Osteocyte (in vitro differentiated cells): ENCODE results near the gene GATAD1. TPM values are rescaled to one million over a fixed set of nuclear protein-coding genes. Genes with fewer than 3 reads are reported as not detected.
"Not testable (repeated sequence)": the region's sequence is repeated elsewhere in the genome, so short reads cannot be mapped to it uniquely, and the experiment has no call there.

Experiments
- DNase-seq: peaks from one replicate; pipeline ENCODE4 v3.0.0; 2021; ENCODE audit warnings: mixed read lengths; ENCODE audit not compliant: unreplicated experiment; ENCODE audit errors: extremely low spot score
- H3K27ac Mint-ChIP-seq: one replicate; pipeline ENCODE4 v1.8.0; 2021; ENCODE audit warnings: mild to moderate bottlenecking, mixed read lengths; ENCODE audit not compliant: unreplicated experiment
- H3K27me3 Mint-ChIP-seq: one replicate; pipeline ENCODE4 v1.8.0; 2021; ENCODE audit warnings: mixed read lengths; ENCODE audit not compliant: unreplicated experiment
- H3K36me3 Mint-ChIP-seq: one replicate; pipeline ENCODE4 v1.8.0; 2021; ENCODE audit warnings: mixed read lengths; ENCODE audit not compliant: unreplicated experiment
- H3K4me1 Mint-ChIP-seq: one replicate; pipeline ENCODE4 v1.8.0; 2021; ENCODE audit warnings: mixed read lengths; ENCODE audit not compliant: unreplicated experiment
- H3K4me3 Mint-ChIP-seq: one replicate; pipeline ENCODE4 v1.8.0; 2021; ENCODE audit warnings: mild to moderate bottlenecking, moderate library complexity, mixed read lengths; ENCODE audit not compliant: unreplicated experiment
- H3K9me3 Mint-ChIP-seq: one replicate; pipeline ENCODE4 v1.8.0; 2021; ENCODE audit warnings: mixed read lengths; ENCODE audit not compliant: unreplicated experiment
- total RNA-seq: library from RNA; stranded (reverse); gene quantifications from 2 replicates; pipeline ENCODE4 v1.2.1, GENCODE V29; 2021
- TF ChIP-seq, protein P1 (sequence below): fragments of 200-600 bp; sonication (generic); IDR thresholded peaks from 2 replicates; pipeline ENCODE4 v1.5.0; 2021; ENCODE audit warnings: antibody characterized with exemption, mild to moderate bottlenecking, moderate library complexity

GATAD1 gene
- total RNA-seq, 1 donor from 2014 or later, result 42.8 TPM

GRCh38 chr7:92477681-92478080, 30.4 kb downstream of the GATAD1 start, which contains the start of gene ERVW-1:
Gene ERVW-1, minus strand, starts transcription at chr7:92477946. Its CDS starts 7,565 bp downstream, at chr7:92470381.
- not testable (repeated sequence) for H3K4me3 Mint-ChIP-seq, H3K36me3 Mint-ChIP-seq, H3K4me1 Mint-ChIP-seq, H3K27ac Mint-ChIP-seq, H3K27me3 Mint-ChIP-seq, H3K9me3 Mint-ChIP-seq
- peak; percentile 67 for DNase-seq

- no peaks in the 10 kb centered on the region for H3K27me3 Mint-ChIP-seq
- peaks cover 2% of the 10 kb centered on the region for H3K36me3 Mint-ChIP-seq
- H3K4me3 Mint-ChIP-seq, result no peak overlapping the region
- no peak for DNase-seq
- H3K4me1 Mint-ChIP-seq, result no peaks in the 10 kb centered on the region
- H3K27ac Mint-ChIP-seq, result no peak overlapping the region
- H3K9me3 Mint-ChIP-seq, result no peaks in the 10 kb centered on the region
- TF ChIP-seq, protein P1, sequence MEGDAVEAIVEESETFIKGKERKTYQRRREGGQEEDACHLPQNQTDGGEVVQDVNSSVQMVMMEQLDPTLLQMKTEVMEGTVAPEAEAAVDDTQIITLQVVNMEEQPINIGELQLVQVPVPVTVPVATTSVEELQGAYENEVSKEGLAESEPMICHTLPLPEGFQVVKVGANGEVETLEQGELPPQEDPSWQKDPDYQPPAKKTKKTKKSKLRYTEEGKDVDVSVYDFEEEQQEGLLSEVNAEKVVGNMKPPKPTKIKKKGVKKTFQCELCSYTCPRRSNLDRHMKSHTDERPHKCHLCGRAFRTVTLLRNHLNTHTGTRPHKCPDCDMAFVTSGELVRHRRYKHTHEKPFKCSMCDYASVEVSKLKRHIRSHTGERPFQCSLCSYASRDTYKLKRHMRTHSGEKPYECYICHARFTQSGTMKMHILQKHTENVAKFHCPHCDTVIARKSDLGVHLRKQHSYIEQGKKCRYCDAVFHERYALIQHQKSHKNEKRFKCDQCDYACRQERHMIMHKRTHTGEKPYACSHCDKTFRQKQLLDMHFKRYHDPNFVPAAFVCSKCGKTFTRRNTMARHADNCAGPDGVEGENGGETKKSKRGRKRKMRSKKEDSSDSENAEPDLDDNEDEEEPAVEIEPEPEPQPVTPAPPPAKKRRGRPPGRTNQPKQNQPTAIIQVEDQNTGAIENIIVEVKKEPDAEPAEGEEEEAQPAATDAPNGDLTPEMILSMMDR, result no peak
These were observed 30.8 kb downstream of the GATAD1 start for GRCh38 chr7:92478095-92478494.

DNA sequence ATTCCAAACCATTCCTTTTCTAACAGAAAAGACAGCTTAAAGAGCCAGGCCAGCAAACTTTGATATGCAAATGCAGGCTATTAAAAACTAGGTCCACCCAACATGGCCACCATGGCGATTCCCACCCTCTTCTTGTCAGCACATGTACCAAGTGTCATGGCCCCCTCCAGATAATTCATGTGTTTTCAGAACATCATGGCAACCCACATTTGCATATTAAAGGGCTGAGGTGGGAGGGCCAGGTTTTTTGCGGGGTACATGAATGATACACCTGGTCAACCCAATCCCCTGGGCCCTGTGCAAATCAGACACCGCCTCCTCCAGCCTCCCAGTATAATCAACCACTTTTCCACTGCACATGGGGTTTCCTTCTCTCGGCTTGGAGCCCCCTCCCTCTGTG, 31.4 kb downstream of the GATAD1 start:
- Mint-ChIP-seq H3K9me3 (no peaks in the 10 kb centered on the region), H3K27me3 (no peaks in the 10 kb centered on the region), H3K4me3 (no peak overlapping the region), H3K4me1 (no peaks in the 10 kb centered on the region), H3K36me3 (peaks cover 2% of the 10 kb centered on the region), H3K27ac (no peak overlapping the region)
- TF ChIP-seq, protein P1, result no peak
- no peak for DNase-seq

DNA sequence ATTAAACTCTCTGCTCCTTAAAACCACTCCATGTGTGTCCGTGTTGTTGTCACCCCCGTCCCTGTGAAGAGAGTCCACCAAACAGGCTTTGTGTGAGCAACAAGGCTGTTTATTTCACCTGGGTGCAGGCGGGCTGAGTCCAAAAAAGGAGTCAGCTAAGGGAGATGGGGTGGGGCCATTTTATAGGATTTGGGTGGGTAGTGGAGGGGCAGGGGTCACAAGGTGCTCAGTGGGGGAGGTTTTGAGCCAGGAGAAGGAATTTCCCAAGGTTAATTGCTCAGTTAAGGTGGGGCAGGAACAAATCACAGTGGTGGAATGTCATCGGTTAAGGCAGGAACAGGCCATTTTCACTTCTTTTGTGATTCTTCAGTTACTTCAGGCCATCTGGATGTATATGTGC, 31.9 kb downstream of the GATAD1 start:
- not testable (repeated sequence) for H3K4me3 Mint-ChIP-seq, H3K4me1 Mint-ChIP-seq, H3K27ac Mint-ChIP-seq, H3K36me3 Mint-ChIP-seq, DNase-seq, H3K9me3 Mint-ChIP-seq, H3K27me3 Mint-ChIP-seq

DNA sequence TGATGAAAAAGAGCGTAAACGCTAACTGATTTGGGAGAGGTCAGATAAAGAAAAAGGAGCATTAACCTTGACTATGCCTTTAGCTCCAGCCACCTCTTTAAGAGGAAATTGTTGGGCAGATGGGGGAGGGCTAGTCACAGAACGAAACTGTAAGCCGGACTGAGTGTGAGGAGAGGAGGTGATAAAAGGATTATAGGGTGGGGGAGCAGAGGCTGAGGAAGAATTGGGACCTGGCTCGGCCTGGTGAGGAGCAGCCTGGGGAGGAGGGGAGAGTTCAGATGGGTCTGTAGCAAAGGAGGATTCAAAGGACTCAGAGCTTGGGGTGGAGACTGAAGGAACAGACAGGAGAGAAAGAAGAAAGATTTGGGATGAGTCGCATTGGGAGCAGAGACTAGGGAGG, 36.3 kb downstream of the GATAD1 start:
- not testable (repeated sequence) for H3K9me3 Mint-ChIP-seq, H3K27me3 Mint-ChIP-seq, H3K4me1 Mint-ChIP-seq, DNase-seq, H3K27ac Mint-ChIP-seq, H3K4me3 Mint-ChIP-seq
- peaks cover 14% of the 10 kb centered on the region for H3K36me3 Mint-ChIP-seq

- H3K4me3 Mint-ChIP-seq, H3K27me3 Mint-ChIP-seq, H3K9me3 Mint-ChIP-seq, DNase-seq, H3K4me1 Mint-ChIP-seq, H3K27ac Mint-ChIP-seq: not testable (repeated sequence)
- H3K36me3 Mint-ChIP-seq, result peaks cover 15% of the 10 kb centered on the region
These were observed 36.9 kb downstream of the GATAD1 start for GRCh38 chr7:92484226-92484625.

GRCh38 chr7:92485267-92485892, 38.1 kb downstream of the GATAD1 start:
- Mint-ChIP-seq H3K27ac (no peak overlapping the region), H3K9me3 (no peaks in the 10 kb centered on the region), H3K36me3 (peaks cover 21% of the 10 kb centered on the region), H3K4me3 (no peak overlapping the region), H3K4me1 (no peaks in the 10 kb centered on the region), H3K27me3 (no peaks in the 10 kb centered on the region)
- TF ChIP-seq, protein P1, result no peak
- DNase-seq, result peak; percentile 27
